NCI-H774 (cell line): ENCODE measurements around the gene FSHB.
"Not testable (repeated sequence)": the region's sequence is repeated elsewhere in the genome, so short reads cannot be mapped to it uniquely, and the experiment has no call there.

Experiments used
- DNase-seq: peaks from one replicate; lab custom pipeline; 2025; lab: John Stamatoyannopoulos, UW

Gene FSHB

DNA sequence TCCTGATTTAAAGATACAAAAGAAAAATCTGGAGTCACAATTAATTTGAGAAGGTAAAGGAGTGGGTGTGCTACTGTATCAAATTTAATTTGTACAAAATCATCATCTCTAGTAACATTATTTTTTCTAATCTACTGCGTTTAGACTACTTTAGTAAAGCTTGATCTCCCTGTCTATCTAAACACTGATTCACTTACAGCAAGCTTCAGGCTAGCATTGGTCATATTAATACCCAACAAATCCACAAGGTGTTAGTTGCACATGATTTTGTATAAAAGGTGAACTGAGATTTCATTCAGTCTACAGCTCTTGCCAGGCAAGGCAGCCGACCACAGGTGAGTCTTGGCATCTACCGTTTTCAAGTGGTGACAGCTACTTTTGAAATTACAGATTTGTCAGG is at the start of gene FSHB:
TSS of gene FSHB (plus strand) at position 301 of the 400 bp plus-strand sequence. CDS start 889 bp downstream, outside the sequence.
- DNase-seq: no peak

DNA sequence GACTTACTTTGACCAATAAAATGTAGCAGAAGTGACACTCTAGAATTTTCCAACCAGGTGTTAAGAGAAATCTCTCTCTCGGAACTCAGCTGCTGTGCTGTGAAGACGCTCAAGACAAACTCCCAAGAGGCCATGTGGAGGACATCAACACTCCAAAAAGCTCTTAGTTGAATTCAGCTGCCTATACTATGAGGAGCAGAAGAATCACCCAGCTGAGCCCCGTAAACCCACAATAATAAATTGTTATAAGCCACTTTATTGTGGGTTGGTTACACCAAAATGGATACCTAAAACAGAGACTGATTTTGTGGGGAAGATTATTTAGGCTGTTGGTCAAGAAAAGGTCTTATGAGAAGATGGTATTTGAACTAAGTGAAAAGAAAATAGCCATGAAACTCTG is 44.1 kb upstream of the FSHB start:
- DNase-seq: no peak

DNA sequence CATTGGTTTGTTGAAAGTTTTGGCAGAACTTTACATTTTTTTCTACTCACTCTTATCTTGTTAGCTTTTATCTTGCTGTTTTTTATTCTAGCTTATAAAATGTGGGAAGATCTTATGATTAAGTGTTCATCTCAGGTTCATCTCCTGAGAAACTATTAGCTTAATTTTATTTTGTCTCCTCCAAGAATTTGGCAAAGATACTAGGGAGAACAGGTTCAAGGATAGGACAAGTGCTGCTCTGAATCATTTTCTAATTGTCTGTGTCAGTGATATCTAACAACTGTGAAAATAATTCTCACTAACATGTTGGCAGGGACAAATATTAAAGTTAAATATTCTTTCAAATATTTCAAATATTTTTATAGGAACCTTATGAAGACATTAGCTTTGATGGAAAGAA is 38.2 kb upstream of the FSHB start:
- no peak for DNase-seq

DNA sequence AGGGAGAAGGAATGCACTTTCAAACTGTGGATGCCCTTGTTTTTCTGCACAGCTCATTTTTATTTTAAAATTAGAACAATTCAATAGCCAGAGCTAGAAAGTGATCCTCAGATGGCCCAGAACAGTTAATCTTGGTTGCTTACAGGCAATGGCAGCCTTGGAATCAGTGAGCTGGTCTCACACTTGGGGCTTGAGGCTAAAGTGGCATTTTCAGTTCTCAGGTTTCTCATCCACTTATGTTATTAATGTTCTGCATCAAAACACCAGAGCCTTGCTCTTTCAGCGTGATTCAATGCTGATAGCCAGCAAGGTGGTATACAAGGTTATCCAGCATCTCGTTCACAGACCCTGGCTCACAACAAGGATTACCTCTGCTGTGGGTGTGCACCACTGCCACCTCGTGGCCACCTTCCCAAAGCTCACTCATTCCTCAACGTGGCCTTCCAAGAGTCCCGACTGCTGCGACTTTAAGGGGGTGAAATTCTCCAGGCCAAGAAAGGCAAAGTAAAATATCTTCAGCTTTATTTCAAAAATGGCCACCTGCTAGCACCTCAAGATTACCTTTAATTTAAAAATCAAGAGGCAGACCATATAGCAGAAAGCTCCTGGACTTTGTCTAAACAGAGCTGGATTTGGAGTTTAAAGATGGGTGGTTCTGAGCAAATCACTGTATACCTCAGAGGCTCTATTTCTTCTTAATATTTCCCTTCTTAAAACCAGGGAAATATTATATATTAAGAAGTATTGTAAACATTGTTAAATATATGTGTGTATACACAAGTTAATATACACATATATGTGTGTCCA is 34.2 kb upstream of the FSHB start:
- DNase-seq: peak; percentile 37

DNA sequence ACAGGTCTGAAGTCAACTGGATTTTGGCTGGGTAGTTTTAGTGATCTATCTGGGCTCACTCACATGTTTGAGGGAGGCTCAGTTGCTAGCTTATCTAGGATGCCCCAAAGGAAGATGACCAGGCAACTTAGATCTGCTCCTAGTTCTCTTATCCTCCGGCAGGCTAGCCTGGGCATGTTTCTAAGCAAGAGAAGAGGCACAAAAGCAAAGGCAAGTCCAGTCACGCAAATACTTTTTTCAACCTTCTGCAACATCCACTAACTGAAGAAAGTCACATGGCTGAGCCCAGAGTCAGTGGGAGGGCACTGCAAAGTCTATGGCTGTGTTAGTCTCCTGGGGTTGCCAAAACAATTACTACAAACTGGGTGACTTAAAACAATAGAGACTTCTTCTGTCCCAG is 32.9 kb upstream of the FSHB start:
- DNase-seq: no peak

DNA sequence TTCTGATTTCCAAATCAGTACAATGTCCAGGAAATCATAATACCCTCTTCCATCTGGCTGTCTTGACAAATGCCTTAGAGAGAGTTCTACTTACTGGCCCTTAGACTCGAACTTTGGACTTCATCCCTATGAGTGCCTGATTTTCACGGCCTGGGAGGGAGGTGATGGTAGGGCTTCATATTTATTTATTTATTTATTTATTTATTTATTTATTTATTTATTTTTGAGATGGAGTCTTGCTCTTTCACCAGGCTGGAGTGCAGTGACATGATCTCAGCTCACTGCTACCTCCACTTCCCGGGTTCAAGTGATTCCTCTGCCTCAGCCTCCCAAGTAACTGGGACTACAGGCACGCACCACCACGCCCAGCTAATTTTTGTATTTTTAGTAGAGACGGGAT is 27.8 kb upstream of the FSHB start:
- not testable (repeated sequence) for DNase-seq

DNA sequence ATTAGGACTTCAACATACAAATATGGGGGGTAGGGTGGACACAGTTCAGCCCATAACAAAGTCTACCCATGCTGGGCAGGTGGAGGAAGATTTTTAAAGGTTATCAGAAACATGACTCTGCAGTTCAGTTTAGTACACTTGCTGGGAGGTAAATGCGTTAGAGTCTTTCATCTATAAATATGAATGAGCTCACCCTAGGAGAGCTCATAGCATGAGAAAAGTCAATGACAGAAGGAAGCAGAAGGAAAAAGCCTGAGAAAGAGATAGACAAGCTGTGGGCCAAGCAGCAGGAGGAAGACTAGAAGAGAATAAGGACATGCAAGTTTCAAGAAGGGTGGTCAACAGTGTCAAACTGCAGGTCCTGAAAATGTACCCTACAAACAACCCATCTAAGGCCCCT is 27.0 kb upstream of the FSHB start:
- no peak for DNase-seq

DNA sequence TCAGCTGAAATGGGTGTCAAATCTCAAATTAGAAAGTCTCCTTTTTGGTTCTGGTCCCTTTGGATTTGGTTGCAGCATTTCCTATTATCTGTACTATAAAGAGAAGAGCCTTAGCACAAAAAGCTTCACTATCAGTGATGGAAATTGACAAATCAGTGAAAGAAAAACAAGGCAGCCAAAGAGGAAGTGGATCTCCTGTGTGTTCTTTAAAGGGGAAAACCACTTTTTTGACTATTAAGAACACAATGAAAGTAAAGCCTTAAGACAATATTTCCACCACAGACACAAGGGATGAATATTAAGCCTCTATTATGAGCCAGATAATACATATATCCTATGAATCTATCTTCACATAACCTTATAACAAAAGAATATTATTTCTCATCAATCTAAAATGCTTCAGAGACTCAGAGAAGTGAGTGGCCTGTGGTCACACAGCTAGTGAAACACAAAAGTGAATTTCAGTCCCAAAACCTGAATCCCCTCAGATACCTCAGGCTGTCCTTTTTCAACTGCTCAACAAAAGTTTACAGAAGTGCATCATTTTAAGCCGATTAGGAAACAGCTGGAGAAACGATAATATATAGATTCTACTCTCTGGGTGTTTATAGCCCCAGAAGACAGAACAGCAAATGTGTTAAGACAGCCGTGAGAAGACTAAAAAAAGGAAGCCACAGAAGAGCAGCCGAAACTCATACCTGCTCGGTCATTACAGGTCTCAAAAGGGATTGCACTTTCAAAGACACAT is 24.4 kb upstream of the FSHB start:
- DNase-seq: no peak

DNA sequence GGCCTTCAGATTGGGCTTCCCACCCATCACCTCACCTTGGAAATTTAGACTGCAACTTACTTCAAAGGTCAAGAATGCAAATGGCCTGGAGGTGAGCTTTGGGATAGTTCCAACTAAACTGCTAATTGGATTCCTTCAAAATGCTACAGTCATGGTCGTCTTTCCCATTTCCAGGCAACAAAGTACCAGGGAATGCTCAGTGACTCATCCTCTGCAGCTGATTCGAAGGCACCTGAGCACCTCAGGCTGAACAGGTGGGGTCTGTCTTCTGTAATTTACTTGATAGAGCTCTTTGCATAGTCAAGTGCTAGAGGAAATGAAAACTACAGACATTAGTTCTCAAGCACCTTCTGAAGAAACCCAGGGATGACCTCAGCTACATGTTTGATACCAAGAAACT is 20.5 kb upstream of the FSHB start:
- DNase-seq: no peak

DNA sequence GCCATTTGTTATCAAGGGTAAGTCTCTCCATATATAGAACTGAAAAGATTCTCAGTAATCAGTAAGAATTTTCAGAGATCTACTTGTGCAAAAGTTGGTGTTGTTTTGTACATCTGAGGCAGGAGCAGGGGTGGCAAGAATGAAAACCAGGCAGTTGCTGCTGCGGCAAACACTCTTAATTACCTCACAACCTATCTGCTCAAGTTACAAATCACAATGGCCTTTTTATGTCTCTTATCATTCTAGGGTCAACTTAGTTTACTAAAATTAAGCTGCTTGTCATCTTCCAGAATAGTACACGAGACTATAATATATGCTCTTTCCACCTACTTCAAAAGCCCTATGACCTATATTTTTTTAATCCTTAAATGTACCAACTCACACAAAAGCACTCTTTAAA is 14.3 kb upstream of the FSHB start:
- no peak for DNase-seq

DNA sequence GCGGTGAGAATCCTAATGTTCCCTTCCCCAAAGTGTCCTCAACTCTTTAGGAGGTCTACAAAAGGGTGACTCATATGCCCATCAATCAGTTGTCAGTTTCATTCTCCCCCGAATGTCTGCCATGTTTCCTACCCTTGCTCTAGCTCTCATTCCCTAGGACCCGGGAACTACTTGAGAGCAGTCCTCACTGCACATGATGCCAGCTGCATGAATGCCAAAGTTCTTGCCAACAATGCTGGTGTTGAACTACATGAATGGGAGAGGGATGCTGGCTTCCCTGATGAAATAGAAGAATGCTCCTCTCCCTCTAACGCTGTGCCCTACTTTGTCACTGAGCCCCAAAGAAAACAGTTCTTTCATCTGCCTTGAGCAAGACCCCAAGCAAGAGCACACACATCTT is 12.5 kb upstream of the FSHB start:
- DNase-seq: no peak

DNA sequence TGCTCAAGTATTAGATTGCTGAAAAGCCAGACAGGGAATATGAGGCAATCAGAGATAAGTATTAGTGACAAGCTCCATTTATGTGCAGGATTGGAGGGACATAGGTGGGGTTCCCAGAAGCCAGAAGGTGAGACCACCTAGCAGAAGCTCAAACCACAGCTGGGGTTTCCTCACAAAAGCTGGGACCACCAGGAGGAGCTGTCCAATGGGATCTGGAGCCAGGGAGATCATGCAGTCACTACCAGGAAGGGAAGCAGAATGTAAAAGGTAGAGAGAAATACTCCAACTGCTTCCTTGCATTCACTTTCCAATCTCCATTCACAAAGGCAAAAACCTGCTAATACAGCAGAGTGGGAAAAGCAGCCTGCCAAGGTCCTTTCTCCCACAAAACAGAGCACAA is 5.2 kb upstream of the FSHB start:
- no peak for DNase-seq

DNA sequence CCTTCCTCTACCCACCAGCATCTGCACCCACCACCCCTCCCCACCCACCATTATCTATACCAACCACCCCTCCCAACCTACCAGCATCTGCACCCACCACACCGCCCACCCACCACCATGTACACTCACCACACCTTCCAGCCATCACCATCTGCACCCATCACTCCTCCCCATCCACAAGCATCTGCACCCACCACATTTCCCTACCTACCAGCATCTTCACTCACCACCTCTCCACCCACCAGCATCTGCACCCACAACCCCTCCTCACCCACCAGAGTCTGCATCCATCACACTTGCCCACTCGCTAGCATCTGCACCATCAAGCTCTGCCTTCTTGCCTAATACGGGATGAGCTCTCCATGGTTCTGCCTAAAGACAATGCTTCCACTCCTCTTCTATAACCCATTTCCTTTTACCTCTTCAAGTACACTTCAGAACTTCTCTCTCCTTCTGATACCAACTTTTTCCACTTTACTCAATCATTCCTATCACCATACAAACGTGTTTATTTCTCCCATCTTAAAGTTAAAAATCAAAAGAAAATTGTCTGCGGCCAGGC is 2.4 kb upstream of the FSHB start:
- DNase-seq: no peak

DNA sequence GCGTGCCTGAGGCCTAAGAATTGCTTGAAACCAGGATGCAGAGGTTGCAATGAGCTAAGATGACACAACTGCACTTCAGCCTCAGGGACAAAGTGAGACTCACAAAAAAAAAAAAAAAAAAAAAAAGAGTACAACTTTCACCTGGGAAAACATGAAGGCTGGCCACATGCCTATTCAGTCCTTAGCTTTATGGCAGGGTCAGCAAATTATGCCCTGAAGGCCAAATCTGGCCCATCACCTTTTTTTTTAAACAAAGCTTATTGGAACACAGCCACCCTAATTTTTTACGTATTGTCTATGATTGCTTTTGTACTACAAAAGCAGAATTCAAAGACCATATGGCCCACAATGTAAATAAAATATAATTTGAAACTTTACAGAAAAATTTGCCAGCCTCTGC is 8.2 kb downstream of the FSHB start:
- no peak for DNase-seq

DNA sequence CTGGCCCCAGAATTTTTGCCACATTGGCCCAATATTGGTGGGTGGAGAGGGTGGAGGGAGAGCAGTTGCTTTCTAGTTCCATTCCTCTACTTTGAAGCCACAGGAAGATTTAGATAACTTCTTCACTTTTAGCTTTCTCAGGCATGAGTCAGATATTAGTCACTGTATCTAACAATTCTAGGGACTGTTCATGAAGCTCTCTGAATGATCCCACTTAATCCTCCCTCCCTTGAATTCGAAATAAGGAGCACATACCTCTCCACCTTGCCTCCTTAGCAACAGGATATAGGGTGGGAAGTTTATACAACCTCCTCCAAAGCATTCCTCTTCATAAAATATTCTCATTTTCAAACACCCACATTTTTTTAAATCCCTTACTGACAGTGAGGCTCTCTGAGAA is 13.5 kb downstream of the FSHB start:
- no peak for DNase-seq

DNA sequence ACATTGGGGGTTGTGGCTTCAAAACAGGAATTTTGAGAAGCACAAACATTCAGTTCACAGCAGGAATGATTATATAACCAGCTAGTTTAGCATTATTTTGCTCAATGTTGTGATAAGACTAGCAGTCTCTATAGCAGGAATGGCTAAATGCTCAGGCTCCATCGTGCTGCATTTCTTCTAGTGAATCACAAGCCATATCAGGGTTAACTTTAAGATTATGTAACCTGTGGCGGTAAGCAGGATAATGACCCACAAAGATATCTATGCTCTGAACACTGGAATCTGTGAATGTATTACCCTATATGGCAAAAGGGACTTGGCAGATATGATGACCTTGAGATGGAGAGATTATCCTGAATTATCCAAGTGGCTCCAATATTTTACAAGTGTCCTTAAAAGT is 14.8 kb downstream of the FSHB start:
- DNase-seq: no peak

DNA sequence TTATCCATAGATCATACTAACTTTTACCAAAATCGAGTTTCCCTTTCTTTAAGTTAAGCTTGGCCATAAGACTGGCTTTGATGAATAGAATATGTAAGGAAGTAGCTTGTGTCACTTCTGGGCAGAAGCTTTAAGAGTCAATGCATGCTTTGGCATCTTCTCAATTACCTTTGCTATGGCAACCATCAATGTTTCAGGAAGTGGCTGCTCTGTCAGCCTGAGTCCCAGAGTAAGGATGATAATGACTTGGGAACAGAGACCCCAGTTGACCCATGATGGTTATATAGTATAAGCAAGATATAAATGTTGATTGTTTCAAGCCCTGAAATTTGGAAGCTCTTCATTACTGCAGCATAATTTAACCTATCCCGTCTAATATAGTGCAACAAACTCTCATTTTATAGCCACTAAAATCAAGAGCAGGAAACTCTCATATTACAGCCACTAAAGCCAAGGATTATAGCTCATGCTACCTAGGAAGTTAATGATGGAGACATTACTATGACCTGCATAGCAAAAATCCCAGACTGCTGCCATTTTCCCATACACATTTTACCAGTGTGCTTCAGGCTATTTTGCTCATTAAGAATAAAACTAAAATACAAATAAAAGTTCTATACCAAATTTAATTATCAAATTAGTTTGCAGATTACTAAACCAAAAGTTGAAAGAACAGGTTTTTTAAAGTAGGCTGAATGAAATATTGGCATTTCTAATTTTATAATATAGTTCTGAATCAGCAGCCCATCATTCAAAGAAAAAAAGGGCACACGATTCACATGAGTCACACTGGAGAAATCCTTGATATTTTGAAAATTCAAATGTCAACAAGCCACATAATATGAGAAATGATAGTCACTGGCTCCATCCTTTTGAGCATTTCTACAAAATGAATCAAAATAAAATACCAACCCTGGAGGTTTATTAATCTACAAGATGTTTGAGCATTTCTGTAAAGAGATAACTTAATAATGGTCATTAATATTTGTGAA is 23.8 kb downstream of the FSHB start:
- peak; percentile 29 for DNase-seq

DNA sequence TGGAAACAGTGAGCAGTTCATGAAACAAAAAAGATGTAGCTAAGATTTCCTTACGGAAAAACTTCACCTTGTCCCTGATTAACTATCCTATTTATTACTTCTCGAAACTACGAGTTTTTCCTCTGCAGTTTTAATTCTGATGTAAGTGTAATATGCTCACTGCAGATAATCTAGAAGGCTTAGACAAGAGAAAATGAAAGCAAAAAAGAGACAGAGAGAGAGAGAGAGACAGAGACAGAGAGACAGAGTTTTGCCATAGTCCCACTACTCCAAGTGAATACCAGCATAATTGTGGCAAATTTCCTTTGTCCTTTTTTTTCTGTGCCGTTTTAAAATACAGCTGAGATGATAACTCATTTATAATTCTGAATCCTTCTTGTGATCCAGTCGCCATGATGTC is 24.8 kb downstream of the FSHB start:
- DNase-seq: no peak

DNA sequence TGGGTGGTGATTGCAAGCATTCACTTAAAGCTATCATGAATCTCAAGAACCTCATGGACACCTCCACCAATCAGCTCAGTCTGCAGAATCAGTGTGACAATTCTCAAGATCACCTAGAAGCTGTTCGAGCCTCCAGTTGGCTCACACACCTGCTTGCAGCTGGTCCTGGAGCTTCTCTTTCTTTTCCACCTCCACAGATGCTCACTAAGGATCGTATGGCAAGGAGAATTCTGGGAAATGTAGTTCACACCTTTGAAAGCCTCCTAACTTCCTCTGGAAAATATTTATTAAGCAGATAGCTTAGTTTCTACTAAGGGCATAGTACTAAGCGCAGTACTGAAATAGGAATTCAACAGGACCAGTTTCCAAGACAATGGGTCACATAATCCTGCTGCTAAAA is 26.2 kb downstream of the FSHB start:
- DNase-seq: no peak

DNA sequence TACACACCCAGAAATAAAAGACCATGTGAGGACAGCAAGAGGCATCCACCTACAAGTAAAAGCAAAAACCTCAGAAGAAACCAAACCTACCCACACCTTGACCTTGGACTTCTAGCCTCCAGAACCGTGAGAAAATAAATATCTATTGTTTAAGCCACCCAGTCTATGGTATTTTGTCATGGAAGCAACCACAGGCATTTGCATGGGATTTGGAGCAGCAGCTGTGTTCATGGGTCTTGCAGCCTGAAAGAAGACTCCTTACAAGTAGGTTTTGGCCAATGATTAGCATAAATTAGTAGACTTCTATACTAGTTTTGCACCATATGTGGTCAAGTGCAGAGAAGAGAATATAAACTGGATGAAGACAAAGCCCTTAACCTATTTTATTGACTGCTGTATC is 27.9 kb downstream of the FSHB start:
- no peak for DNase-seq

DNA sequence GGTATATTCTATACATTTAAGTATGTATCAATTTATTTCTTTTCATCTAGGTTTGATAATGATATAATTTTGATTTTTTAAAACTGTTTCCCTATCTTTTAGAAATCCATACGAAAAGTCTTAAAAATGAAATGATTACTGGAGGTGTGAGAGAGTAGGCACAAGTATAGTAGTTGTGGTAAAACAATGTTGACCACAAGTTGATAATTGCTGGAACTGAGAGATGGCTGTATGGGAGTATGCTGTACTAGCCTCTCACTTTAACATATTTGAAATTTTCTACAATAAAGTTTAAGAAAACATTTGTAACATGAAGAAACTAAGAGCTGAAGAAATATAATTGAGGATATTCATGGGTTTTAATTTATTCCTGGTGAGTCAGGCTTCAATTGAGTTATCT is 30.0 kb downstream of the FSHB start:
- no peak for DNase-seq

DNA sequence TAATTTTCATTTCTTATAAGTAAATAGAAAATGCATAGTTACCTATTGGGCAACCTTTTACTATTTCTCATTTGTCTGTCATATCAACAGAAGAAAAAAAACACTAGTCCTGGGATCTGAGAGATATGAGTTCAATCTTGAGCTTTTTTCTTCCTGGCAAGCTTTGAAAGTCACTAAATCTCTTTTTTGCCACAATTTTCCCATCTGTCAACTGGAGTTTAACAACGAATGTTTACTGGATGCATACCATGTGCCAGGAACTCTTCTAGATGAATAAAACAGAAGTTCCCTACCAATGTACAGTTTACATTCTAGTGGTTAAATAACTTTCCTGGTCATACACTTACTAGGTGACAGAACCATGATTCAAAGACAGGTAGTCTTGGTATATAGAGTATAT is 31.0 kb downstream of the FSHB start:
- DNase-seq: no peak
